Duodenal mucosa (tissue), 2 donors: ENCODE results near the gene MRPL32.
A peak's percentile ranks its signal among the peaks of the same experiment; 100 is the strongest.

Experiments used
- H3K27ac ChIP-seq: one replicate; pipeline ENCODE4 v1.7.0; 2013; ENCODE audit warnings: low read depth, low read length
- H3K27me3 ChIP-seq, 2 donors: one replicate each; pipeline ENCODE4 v1.7.0; 2013; ENCODE audit warnings: low read length in 2 of 2, control low read depth in 1 of 2; ENCODE audit not compliant: insufficient read depth in 2 of 2, control insufficient read depth in 1 of 2
- H3K36me3 ChIP-seq, 2 donors: one replicate each; pipeline ENCODE4 v1.7.0; 2013; ENCODE audit warnings: low read length in 2 of 2, control low read depth in 1 of 2; ENCODE audit not compliant: insufficient read depth in 2 of 2, control insufficient read depth in 1 of 2
- H3K4me1 ChIP-seq, 2 donors: one replicate each; pipeline ENCODE4 v1.7.0; 2013; ENCODE audit warnings: low read length in 2 of 2, control low read depth in 1 of 2; ENCODE audit not compliant: insufficient read depth in 2 of 2, control insufficient read depth in 1 of 2
- H3K4me3 ChIP-seq, 2 donors: one replicate each; pipeline ENCODE4 v1.7.0; 2013; ENCODE audit warnings: low read length in 2 of 2, low read depth in 1 of 2
- H3K9ac ChIP-seq, 2 donors: one replicate each; pipeline ENCODE4 v1.7.0; 2013; ENCODE audit warnings: low read length in 2 of 2, low read depth in 1 of 2
- H3K9me3 ChIP-seq, 2 donors: one replicate each; pipeline ENCODE4 v1.7.0; 2013; ENCODE audit warnings: low read length in 2 of 2, control low read depth in 1 of 2; ENCODE audit not compliant: control insufficient read depth in 1 of 2

MRPL32 gene

DNA sequence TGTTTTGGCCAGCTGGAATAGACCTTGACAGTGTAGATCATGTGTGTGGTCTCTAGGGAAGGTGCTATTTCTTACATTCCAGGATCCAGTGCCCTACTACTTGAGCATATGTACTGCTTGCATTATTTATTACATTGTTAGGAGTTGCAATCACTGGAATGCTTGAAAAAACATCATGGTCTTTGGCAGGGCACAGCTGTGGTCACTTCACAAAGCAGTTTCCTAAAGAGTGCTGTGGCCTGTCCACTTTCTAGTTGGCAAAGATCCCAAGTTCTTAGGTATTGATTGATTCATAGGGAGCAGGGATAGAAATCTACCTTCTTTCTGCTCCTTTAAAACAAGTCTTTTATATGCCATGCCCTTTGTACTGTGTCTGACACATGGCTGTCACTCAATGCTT is 24.9 kb upstream of the MRPL32 start:
- Histone ChIP-seq H3K4me3 (no peak overlapping the region), H3K36me3 (no peaks in the 10 kb centered on the region), H3K9ac (no peak overlapping the region), H3K27ac (no peak overlapping the region), H3K27me3 (no peaks in the 10 kb centered on the region), H3K9me3 (no peaks in the 10 kb centered on the region), H3K4me1 (peaks cover 29 to 32% of the 10 kb centered on the region in 2 donors)

DNA sequence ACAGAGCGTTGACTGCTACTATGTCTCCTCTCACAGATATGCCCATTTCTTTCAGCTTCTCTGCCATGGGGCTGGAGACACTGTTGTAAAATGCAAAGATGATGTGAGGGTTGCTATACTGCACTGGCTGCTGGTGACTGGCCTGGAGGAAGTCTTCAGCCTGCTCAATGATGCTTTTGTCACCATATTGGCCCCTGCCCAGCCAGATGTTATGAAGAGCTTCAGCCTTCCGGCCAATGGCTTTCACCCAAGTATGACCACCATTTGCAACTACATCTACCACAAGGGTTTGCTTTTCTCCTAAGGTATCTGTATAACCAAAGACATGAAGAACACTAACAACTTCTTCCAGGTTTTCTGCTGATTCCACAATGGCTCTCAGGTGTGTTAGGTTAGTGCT is 21.9 kb upstream of the MRPL32 start:
- Histone ChIP-seq H3K9me3 (no peaks in the 10 kb centered on the region), H3K4me3 (peak overlapping the region in 1 of 2 donors; percentile 84), H3K9ac (no peak overlapping the region), H3K27ac (no peak overlapping the region), H3K36me3 (peaks cover 0 to 3% of the 10 kb centered on the region in 2 donors), H3K4me1 (peaks cover 29 to 36% of the 10 kb centered on the region in 2 donors), H3K27me3 (no peaks in the 10 kb centered on the region)

DNA sequence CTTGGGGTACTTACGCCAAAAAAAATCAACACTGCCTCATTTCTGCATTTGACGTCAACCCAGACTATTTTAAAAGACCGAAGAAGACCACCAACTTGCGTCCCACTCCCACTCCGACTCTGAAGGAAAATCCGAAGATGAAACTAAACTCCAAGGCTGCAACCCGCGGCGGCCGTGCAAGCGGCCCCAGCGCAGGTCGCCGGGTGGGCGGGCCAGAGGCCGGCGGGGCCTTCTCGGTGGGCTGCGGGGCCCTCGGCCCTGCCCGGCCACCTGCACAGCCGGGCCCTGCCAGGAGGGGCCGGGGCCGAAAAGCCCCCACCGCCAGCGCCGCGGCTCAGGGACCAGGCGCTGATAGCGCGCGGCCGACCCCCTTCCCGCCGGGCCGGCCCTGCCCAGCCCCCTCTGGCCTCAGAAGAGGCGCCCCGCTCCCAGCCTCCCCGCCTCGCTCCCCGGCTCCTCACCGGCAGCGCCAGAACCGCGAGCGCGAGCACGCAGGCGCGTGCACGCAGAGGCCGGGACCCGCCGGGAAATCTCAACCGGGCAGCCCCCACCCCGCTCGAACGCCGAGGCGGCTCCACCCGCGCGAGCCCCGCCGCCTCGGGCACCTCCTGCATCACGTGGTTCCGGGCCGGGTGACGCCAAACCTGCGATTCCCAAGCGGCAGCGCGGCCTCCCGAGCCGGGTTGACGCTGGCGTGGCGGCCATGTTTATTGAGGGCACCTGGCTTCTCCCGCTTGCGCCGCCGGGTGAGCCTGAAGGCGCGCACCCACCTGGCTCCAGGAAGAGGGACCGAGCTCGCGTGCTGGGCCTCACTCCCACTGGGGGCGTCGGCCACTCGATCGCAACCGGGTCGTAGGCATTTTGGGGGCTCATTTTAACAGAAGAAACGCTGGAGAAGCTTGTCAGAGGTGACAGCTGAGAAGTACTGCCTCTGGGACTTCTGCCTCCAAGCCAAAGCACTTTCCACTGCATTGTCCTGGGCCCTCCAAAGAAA is 20.4 kb upstream of the MRPL32 start, which contains the start of gene C7orf25:
TSS of gene C7orf25 (minus strand) at position 617 of the 994 bp plus-strand sequence. CDS start 1,170 bp downstream, outside the sequence.
- H3K9ac ChIP-seq, result peak within 1 kb of the TSS; percentile 67 to 68

DNA sequence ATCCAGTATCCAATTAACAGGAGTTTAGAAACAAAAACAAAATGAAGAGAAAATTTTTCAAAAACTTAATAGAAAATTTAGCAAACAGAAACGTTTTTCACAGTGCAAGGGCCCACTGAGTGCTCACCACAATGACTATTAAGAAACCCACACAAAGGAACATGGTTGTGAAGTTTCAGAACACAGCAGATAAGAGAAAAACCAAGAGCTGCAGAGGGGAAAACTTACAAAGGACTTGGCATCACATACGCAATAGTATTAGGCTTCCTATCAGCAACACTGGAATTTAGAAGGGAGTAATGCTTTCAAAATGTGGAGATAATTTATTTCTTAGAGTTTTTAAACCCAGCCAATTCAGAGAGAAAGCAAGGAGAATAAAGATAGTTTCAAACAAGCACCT is 18.6 kb upstream of the MRPL32 start:
- no peaks in the 10 kb centered on the region for H3K27me3 ChIP-seq
- H3K36me3 ChIP-seq, result peaks cover 13 to 24% of the 10 kb centered on the region in 2 donors
- no peaks in the 10 kb centered on the region for H3K9me3 ChIP-seq
- no peak overlapping the region for H3K4me3 ChIP-seq
- no peak overlapping the region for H3K27ac ChIP-seq
- H3K4me1 ChIP-seq, result peaks cover 21 to 23% of the 10 kb centered on the region in 2 donors
- no peak overlapping the region for H3K9ac ChIP-seq

More for the DNA sequence above, 20.4 kb upstream of the MRPL32 start, which contains the start of gene C7orf25:
- peaks cover 29 to 36% of the 10 kb centered on the region in 2 donors for H3K4me1 ChIP-seq
- peaks cover 3 to 9% of the 10 kb centered on the region in 2 donors for H3K36me3 ChIP-seq
- H3K27me3 ChIP-seq, result no peaks in the 10 kb centered on the region
- H3K4me3 ChIP-seq, result peak within 1 kb of the TSS; percentile 73 to 84
- H3K27ac ChIP-seq, result peak within 1 kb of the TSS; percentile 32
- H3K9me3 ChIP-seq, result no peaks in the 10 kb centered on the region

DNA sequence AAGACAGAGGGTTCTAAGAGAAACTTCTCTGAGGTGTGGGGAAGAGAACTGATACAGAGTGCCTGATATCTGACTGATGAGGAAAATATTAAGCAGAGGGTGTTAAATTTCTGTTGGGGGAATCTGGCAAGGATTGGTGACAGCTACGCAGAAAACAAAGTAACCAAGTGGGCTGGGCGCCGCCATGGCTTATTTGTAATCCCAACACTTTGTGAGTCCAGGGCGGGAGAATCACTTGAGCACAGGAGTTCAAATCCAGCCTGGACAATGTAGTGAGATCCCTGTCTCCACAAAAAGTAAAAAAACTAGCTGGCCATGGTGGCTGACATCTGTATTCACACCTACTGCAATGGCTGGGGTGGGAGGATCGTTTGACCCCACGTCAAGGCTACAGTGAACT is 18.2 kb upstream of the MRPL32 start:
- H3K36me3 ChIP-seq, result peaks cover 13 to 28% of the 10 kb centered on the region in 2 donors
- no peaks in the 10 kb centered on the region for H3K27me3 ChIP-seq
- H3K9ac ChIP-seq, result no peak overlapping the region
- peaks cover 17 to 21% of the 10 kb centered on the region in 2 donors for H3K4me1 ChIP-seq
- H3K9me3 ChIP-seq, result no peaks in the 10 kb centered on the region
- H3K4me3 ChIP-seq, result no peak overlapping the region
- H3K27ac ChIP-seq, result no peak overlapping the region

DNA sequence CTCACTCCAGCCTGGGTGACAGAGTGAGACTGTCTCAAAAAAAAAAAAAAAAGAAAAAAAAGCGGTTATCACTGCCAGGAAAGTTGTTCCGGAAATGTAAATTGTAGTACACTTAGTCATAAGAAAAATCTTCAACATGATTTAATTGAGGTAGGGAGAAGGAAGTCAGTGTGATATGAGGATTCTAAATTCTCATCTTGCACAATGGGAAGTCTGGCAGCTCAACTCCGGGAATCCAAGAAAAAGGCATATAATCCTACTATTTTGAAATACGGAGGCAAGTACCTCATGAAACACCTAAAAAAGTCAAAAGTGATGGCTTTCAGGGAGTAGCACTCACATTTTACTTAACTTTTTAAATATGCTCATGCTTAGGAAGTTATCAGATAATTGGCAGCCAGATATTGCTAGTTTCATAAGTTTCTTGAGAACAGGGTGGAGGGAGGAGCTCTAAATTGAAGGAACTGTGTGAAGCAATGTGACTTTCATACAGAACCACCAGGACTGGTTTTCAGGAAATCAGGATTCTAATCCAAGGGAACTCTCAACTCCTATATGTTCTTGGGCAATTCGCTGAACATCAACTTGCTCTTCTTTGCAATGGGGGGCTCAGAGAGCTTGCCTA is 17.6 kb upstream of the MRPL32 start:
- Histone ChIP-seq H3K4me1 (peaks cover 11 to 15% of the 10 kb centered on the region in 2 donors), H3K4me3 (no peak overlapping the region), H3K9me3 (no peaks in the 10 kb centered on the region), H3K36me3 (peaks cover 13 to 33% of the 10 kb centered on the region in 2 donors), H3K27me3 (no peaks in the 10 kb centered on the region), H3K9ac (no peak overlapping the region), H3K27ac (no peak overlapping the region)

DNA sequence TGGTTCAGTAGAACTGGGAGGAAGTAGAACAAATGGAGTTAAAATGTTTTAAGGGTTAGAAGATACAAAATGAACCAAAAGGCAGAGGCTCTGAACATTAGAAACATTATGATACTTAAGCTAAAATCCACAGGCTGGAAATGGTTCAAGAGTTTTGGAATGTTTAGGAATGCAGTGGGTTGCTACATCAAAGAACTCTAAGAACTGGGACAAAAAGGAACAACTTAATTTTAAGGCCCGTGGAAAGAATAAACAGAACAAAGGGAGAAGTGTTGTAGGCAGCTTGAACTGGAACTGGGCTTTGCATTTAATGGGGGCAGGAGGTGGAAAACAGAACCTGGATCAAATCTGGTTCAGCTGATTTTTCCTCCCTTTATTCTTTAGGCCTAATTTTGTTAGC is 16.8 kb upstream of the MRPL32 start:
- H3K27me3 ChIP-seq, result no peaks in the 10 kb centered on the region
- H3K9me3 ChIP-seq, result no peaks in the 10 kb centered on the region
- H3K9ac ChIP-seq, result no peak overlapping the region
- peaks cover 11 to 13% of the 10 kb centered on the region in 2 donors for H3K4me1 ChIP-seq
- H3K27ac ChIP-seq, result no peak overlapping the region
- H3K36me3 ChIP-seq, result peaks cover 20 to 41% of the 10 kb centered on the region in 2 donors
- H3K4me3 ChIP-seq, result no peak overlapping the region

DNA sequence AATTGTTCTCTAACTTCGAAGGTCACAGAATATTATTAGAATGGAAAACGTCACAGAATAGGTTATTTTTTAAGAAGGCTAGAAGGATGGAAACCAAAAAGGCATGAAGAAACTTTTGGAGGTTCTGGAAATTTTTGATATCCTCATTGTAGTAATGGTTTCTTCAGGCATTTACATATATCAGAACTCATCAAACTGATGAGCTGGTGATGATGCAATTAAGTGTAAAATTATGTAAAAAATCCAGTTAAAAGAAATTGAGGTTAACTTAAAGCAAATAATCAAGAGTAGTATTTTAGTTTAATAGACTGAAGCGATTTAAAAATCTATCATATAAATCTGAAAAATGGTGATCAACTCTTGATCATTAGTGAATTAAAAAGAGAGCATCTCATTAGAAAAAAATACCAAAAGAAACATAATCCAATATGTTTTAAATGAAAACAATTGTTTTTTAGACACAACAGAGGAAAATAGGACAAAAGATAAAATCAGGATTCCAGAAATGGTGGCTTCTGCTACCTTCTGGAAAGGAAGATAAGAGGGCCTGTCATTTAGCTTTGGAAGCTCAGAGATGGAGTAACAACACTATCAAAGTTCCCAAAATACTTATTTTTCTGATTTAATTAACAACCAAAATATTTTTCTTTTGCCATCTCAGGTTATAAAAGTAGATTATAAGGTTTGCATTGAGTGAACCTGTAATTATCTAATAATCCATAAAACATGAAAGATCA is 10.0 kb upstream of the MRPL32 start:
- Histone ChIP-seq H3K9ac (no peak overlapping the region), H3K36me3 (peaks cover 44 to 82% of the 10 kb centered on the region in 2 donors), H3K4me3 (no peak overlapping the region), H3K4me1 (no peaks in the 10 kb centered on the region), H3K9me3 (no peaks in the 10 kb centered on the region), H3K27me3 (no peaks in the 10 kb centered on the region), H3K27ac (no peak overlapping the region)

DNA sequence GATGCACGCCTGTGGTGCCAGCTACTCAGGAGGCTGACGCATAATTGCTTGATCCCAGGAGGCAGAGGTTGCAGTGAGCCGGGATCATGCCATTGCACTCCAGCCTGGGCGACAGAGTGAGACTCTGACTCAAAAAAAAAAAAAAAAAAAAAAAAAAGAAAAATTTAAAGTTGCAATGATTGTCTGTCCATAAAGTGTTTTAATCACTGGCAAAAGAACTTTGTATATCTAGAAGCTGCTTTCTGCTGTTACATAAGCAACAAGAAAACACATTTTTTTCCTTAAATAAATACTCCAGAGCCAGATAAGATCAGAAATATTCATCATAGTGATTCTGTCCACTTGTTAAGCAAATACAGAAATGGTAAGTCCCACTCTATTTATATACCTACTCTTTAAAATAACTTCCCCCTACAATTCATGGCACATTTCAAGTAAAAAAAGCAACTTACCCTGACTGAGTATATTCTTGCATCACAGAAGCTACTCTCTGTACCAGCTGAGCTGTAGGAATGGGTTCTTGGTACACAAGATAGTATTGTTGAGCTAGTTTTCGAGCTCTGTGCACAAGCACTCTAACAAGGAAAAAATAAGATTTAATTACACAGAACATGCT is 7.8 kb upstream of the MRPL32 start:
- Histone ChIP-seq H3K4me3 (no peak overlapping the region), H3K27me3 (no peaks in the 10 kb centered on the region), H3K27ac (no peak overlapping the region), H3K9ac (no peak overlapping the region), H3K36me3 (peaks cover 38 to 64% of the 10 kb centered on the region in 2 donors), H3K4me1 (peaks cover 13% of the 10 kb centered on the region in 2 donors), H3K9me3 (no peaks in the 10 kb centered on the region)
